Measurements from ENCODE around the gene GALNT2.

DNA sequence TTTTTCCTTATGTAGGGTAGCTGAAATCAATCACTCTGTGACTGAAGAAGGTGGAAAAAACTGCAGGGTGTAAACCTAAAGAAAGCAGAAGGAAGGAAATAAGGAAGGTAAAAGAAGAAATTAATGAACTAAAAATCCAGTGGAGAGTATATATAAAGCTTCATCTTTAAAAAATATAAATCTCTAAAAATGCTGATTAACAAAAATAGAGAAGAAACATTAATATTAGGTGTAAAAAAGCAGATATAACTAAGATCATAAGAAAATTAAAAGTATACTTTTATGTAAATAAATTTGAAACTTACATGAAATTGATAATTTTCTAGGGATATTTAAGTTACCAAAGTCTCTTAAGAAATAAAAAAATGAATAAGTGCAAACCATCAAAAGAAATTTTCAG lies 159.8 kb downstream of the GALNT2 start:
- TF ChIP-seq POLR2A (IDR thresholded peaks at IDR 0.05; ENCODE audit: low read depth, low read length) (no peak), CTCF (conservative IDR thresholded peaks at IDR 0.05; ENCODE audit: low read depth, low read length) (no peak), MXI1 (IDR thresholded peaks at IDR 0.05; ENCODE audit: borderline replicate concordance, low read depth, low read length) (no peak), BHLHE40 (IDR thresholded peaks at IDR 0.05; ENCODE audit: low read depth, low read length) (no peak), SMC3 (IDR thresholded peaks at IDR 0.05; ENCODE audit: low read depth, low read length) (no peak), MAFK (IDR thresholded peaks at IDR 0.05; ENCODE audit: low read depth, low read length) (no peak), CHD1 (IDR thresholded peaks at IDR 0.05; ENCODE audit: low read depth, low read length) (no peak), RAD21 (IDR thresholded peaks at IDR 0.05; ENCODE audit: low read length) (no peak), RFX5 (IDR thresholded peaks at IDR 0.05; ENCODE audit: low read depth, low read length) (no peak), CEBPB (IDR thresholded peaks at IDR 0.05; ENCODE audit: low read depth, low read length) (no peak), MAZ (IDR thresholded peaks at IDR 0.05; ENCODE audit: borderline replicate concordance, low read depth, low read length) (no peak)
- TF ChIP-seq, protein P1, sequence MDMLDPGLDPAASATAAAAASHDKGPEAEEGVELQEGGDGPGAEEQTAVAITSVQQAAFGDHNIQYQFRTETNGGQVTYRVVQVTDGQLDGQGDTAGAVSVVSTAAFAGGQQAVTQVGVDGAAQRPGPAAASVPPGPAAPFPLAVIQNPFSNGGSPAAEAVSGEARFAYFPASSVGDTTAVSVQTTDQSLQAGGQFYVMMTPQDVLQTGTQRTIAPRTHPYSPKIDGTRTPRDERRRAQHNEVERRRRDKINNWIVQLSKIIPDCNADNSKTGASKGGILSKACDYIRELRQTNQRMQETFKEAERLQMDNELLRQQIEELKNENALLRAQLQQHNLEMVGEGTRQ (IDR thresholded peaks at IDR 0.05; ENCODE audit: low read depth, low read length), result no peak

Measured in IMR-90 (cell line).